ENCODE measurements around the gene ZNF570. TPM values are rescaled to one million over a fixed set of nuclear protein-coding genes. Genes with fewer than 3 reads are reported as not detected.
A peak's percentile ranks its signal among the peaks of the same experiment; 100 is the strongest.

ZNF570 gene
- total RNA-seq (2014; rRNA removed; shearing (Covaris generic)) = 1.9 and 3.0 TPM in 2 replicates

GRCh38 chr19:37468961-37469777 is at the start of gene ZNF570:
Gene ZNF570, plus strand, starts transcription at chr19:37469356. Its CDS starts 999 bp downstream, at chr19:37470355.
- in situ Hi-C loops (cut with HindIII; ENCODE audit: low sequenced_read_pairs) = no loop called here
- DNase-seq (ENCODE audit: low spot score) = peak; percentile 90

GRCh38 chr19:37452500-37453245 is 16.5 kb upstream of the ZNF570 start:
- DNase-seq (ENCODE audit: low spot score) = no peak
- in situ Hi-C loops (cut with HindIII; ENCODE audit: low sequenced_read_pairs) = no loop called here

GRCh38 chr19:37466277-37466797 is 2.8 kb upstream of the ZNF570 start:
- no peak for DNase-seq (ENCODE audit: low spot score)
- in situ Hi-C loops (cut with HindIII; ENCODE audit: low sequenced_read_pairs) = no loop called here

GRCh38 chr19:37466798-37467607 is 2.2 kb upstream of the ZNF570 start, which contains the start of gene ZNF569:
Gene ZNF569, minus strand, starts transcription at chr19:37467444. Its CDS starts 22,523 bp downstream, at chr19:37444921.
- DNase-seq (ENCODE audit: low spot score) = peak; percentile 98
- in situ Hi-C loops (cut with HindIII; ENCODE audit: low sequenced_read_pairs) = no loop called here

- in situ Hi-C loops (cut with HindIII; ENCODE audit: low sequenced_read_pairs) = no loop called here
- no peak for DNase-seq (ENCODE audit: low spot score)
Observed at GRCh38 chr19:37467608-37468090, 1.5 kb upstream of the ZNF570 start.

GRCh38 chr19:37470216-37470615 is 1.1 kb downstream of the ZNF570 start:
- in situ Hi-C loops (cut with HindIII; ENCODE audit: low sequenced_read_pairs) = no loop called here
- DNase-seq (ENCODE audit: low spot score) = peak; percentile 0

- no peak for DNase-seq (ENCODE audit: low spot score)
- in situ Hi-C loops (cut with HindIII; ENCODE audit: low sequenced_read_pairs) = no loop called here
Observed at GRCh38 chr19:37472165-37472564, 3.0 kb downstream of the ZNF570 start.

- no peak for DNase-seq (ENCODE audit: low spot score)
- in situ Hi-C loops (cut with HindIII; ENCODE audit: low sequenced_read_pairs) = no loop called here
Observed at GRCh38 chr19:37484406-37485168, 15.4 kb downstream of the ZNF570 start.

GRCh38 chr19:37492213-37492612 is 23.1 kb downstream of the ZNF570 start:
- in situ Hi-C loops (cut with HindIII; ENCODE audit: low sequenced_read_pairs) = no loop called here
- no peak for DNase-seq (ENCODE audit: low spot score)

- in situ Hi-C loops (cut with HindIII; ENCODE audit: low sequenced_read_pairs) = no loop called here
- no peak for DNase-seq (ENCODE audit: low spot score)
Observed at GRCh38 chr19:37505958-37506386, 36.8 kb downstream of the ZNF570 start.

- DNase-seq (ENCODE audit: low spot score) = peak; percentile 93
- in situ Hi-C loops (cut with HindIII; ENCODE audit: low sequenced_read_pairs) = no loop called here
Observed at GRCh38 chr19:37506387-37507166, 37.4 kb downstream of the ZNF570 start, which contains the start of gene ZNF793. Gene ZNF793, plus strand, starts transcription at chr19:37506939. Its CDS starts 16,501 bp downstream, at chr19:37523440.

- in situ Hi-C loops (cut with HindIII; ENCODE audit: low sequenced_read_pairs) = no loop called here
- DNase-seq (ENCODE audit: low spot score) = no peak
Observed at GRCh38 chr19:37507167-37507464, 38.0 kb downstream of the ZNF570 start.

GRCh38 chr19:37511186-37511585 is 42.0 kb downstream of the ZNF570 start:
- in situ Hi-C loops (cut with HindIII; ENCODE audit: low sequenced_read_pairs) = no loop called here
- DNase-seq (ENCODE audit: low spot score) = no peak

GRCh38 chr19:37511821-37512220 is 42.7 kb downstream of the ZNF570 start:
- DNase-seq (ENCODE audit: low spot score) = no peak
- in situ Hi-C loops (cut with HindIII; ENCODE audit: low sequenced_read_pairs) = no loop called here

GRCh38 chr19:37513397-37513796 is 44.2 kb downstream of the ZNF570 start:
- DNase-seq (ENCODE audit: low spot score) = no peak

GRCh38 chr19:37519890-37520289 is 50.7 kb downstream of the ZNF570 start:
- no peak for DNase-seq (ENCODE audit: low spot score)
- in situ Hi-C loops (cut with HindIII; ENCODE audit: low sequenced_read_pairs) = no loop called here

More at GRCh38 chr19:37513397-37513796, 44.2 kb downstream of the ZNF570 start:
- in situ Hi-C loops (cut with HindIII; ENCODE audit: low sequenced_read_pairs) = no loop called here

GRCh38 chr19:37537391-37537947 is 68.3 kb downstream of the ZNF570 start:
- DNase-seq (ENCODE audit: low spot score) = no peak
- in situ Hi-C loops (cut with HindIII; ENCODE audit: low sequenced_read_pairs) = no loop called here
